GM23338 (cell line): ENCODE data around the gene MDN1. TPM values are rescaled to one million over a fixed set of nuclear protein-coding genes. Genes with fewer than 3 reads are reported as not detected.

Source experiments
- CREB1 ChIP-seq: fragments of 250-450 bp; sonication (Bioruptor Pico); IDR thresholded peaks from 2 replicates; pipeline ENCODE4 v1.5.0; 2020; ENCODE audit warnings: low read depth, mild to moderate bottlenecking, moderate library complexity
- POLR2AphosphoS5 ChIP-seq: IDR thresholded peaks from 2 replicates; pipeline ENCODE4 v1.6.1; 2016; ENCODE audit warnings: antibody characterized with exemption, low read depth
- STAT1 ChIP-seq: IDR thresholded peaks from one replicate; pipeline ENCODE4 v1.6.1; 2016; ENCODE audit warnings: antibody characterized with exemption; ENCODE audit not compliant: unreplicated experiment
- ZNF114 ChIP-seq: fragments of 250-450 bp; sonication (Bioruptor Pico); IDR thresholded peaks from 2 replicates; pipeline ENCODE4 v1.5.0; 2020; ENCODE audit warnings: mild to moderate bottlenecking, moderate library complexity
- ZNF331 ChIP-seq: fragments of 250-450 bp; sonication (Bioruptor Pico); IDR thresholded peaks from 2 replicates; pipeline ENCODE4 v1.5.0; 2020; ENCODE audit warnings: low read depth, mild to moderate bottlenecking, moderate library complexity
- polyA plus RNA-seq: library from polyadenylated mRNA; unstranded; fragments of >200 nt; fragmentation: Nextera tagmentation; extraction: Ambion mirVana; gene quantifications from 2 replicates; pipeline ENCODE4 v1.2.1, GENCODE V29; 2016
- total RNA-seq: library from RNA; depleted of rRNA; stranded (reverse); fragments of >200 nt; shearing (Covaris generic); gene quantifications from 2 replicates; pipeline ENCODE4 v1.2.3, GENCODE V29; 2014
- TF ChIP-seq, protein P1 (sequence below): fragments of 250-450 bp; sonication (Bioruptor Pico); IDR thresholded peaks from 2 replicates; pipeline ENCODE4 v1.5.0; 2020; ENCODE audit warnings: mild to moderate bottlenecking, moderate library complexity
- TF ChIP-seq, protein P2 (sequence below), 2 experiments: fragments of 200-600 bp in 1 of 2; sonication (generic) in 1 of 2; conservative IDR thresholded peaks; 2 replicates each; pipeline versions ENCODE4 v1.5.1 to v1.6.1; 2016 to 2017; ENCODE audit warnings: antibody characterized with exemption in 2 of 2, low read depth in 2 of 2, mild to moderate bottlenecking in 2 of 2, moderate library complexity in 1 of 2
- TF ChIP-seq, protein P3 (sequence below): IDR thresholded peaks from 2 replicates; pipeline ENCODE4 v1.6.1; 2016; ENCODE audit warnings: antibody characterized with exemption

Gene MDN1
- total and polyA plus RNA-seq, 2 experiments from 2014 or later: 165 to 217 TPM

DNA sequence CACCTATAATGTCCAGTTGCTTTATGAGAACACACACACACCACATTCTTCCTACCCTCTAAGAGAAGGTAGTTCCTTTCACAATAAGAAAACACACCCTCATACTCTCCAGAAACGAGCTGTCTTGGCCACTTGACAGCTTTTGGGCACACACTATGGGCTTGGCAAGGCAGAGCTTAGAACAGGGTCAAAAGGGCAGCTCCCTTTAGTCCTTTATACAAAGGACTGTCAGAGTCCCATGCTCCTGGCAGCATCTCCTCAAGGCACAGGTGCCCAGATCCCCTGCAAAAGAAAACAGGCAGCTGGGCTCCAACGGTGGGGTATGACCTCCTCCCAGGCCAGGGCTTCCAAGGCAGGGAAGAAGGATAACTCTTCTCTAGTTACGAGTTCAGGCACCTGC, 176.2 kb downstream of the MDN1 start (continued):
- TF ChIP-seq, protein P1, sequence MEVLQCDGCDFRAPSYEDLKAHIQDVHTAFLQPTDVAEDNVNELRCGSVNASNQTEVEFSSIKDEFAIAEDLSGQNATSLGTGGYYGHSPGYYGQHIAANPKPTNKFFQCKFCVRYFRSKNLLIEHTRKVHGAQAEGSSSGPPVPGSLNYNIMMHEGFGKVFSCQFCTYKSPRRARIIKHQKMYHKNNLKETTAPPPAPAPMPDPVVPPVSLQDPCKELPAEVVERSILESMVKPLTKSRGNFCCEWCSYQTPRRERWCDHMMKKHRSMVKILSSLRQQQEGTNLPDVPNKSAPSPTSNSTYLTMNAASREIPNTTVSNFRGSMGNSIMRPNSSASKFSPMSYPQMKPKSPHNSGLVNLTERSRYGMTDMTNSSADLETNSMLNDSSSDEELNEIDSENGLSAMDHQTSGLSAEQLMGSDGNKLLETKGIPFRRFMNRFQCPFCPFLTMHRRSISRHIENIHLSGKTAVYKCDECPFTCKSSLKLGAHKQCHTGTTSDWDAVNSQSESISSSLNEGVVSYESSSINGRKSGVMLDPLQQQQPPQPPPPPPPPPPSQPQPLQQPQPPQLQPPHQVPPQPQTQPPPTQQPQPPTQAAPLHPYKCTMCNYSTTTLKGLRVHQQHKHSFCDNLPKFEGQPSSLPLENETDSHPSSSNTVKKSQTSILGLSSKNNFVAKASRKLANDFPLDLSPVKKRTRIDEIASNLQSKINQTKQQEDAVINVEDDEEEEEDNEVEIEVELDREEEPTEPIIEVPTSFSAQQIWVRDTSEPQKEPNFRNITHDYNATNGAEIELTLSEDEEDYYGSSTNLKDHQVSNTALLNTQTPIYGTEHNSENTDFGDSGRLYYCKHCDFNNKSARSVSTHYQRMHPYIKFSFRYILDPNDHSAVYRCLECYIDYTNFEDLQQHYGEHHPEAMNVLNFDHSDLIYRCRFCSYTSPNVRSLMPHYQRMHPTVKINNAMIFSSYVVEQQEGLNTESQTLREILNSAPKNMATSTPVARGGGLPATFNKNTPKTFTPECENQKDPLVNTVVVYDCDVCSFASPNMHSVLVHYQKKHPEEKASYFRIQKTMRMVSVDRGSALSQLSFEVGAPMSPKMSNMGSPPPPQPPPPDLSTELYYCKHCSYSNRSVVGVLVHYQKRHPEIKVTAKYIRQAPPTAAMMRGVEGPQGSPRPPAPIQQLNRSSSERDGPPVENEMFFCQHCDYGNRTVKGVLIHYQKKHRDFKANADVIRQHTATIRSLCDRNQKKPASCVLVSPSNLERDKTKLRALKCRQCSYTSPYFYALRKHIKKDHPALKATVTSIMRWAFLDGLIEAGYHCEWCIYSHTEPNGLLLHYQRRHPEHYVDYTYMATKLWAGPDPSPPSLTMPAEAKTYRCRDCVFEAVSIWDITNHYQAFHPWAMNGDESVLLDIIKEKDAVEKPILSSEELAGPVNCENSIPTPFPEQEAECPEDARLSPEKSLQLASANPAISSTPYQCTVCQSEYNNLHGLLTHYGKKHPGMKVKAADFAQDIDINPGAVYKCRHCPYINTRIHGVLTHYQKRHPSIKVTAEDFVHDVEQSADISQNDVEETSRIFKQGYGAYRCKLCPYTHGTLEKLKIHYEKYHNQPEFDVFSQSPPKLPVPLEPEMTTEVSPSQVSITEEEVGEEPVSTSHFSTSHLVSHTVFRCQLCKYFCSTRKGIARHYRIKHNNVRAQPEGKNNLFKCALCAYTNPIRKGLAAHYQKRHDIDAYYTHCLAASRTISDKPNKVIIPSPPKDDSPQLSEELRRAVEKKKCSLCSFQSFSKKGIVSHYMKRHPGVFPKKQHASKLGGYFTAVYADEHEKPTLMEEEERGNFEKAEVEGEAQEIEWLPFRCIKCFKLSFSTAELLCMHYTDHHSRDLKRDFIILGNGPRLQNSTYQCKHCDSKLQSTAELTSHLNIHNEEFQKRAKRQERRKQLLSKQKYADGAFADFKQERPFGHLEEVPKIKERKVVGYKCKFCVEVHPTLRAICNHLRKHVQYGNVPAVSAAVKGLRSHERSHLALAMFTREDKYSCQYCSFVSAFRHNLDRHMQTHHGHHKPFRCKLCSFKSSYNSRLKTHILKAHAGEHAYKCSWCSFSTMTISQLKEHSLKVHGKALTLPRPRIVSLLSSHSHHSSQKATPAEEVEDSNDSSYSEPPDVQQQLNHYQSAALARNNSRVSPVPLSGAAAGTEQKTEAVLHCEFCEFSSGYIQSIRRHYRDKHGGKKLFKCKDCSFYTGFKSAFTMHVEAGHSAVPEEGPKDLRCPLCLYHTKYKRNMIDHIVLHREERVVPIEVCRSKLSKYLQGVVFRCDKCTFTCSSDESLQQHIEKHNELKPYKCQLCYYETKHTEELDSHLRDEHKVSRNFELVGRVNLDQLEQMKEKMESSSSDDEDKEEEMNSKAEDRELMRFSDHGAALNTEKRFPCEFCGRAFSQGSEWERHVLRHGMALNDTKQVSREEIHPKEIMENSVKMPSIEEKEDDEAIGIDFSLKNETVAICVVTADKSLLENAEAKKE (CRISPR knock-in tag): no peak
- TF ChIP-seq ZNF331 (CRISPR knock-in tag) (no peak), STAT1 (no peak), POLR2AphosphoS5 (no peak), ZNF114 (CRISPR knock-in tag) (no peak), CREB1 (CRISPR knock-in tag) (no peak)
- TF ChIP-seq, protein P2, sequence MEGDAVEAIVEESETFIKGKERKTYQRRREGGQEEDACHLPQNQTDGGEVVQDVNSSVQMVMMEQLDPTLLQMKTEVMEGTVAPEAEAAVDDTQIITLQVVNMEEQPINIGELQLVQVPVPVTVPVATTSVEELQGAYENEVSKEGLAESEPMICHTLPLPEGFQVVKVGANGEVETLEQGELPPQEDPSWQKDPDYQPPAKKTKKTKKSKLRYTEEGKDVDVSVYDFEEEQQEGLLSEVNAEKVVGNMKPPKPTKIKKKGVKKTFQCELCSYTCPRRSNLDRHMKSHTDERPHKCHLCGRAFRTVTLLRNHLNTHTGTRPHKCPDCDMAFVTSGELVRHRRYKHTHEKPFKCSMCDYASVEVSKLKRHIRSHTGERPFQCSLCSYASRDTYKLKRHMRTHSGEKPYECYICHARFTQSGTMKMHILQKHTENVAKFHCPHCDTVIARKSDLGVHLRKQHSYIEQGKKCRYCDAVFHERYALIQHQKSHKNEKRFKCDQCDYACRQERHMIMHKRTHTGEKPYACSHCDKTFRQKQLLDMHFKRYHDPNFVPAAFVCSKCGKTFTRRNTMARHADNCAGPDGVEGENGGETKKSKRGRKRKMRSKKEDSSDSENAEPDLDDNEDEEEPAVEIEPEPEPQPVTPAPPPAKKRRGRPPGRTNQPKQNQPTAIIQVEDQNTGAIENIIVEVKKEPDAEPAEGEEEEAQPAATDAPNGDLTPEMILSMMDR (conservative IDR thresholded peaks at IDR 0.05; ENCODE audit: low read depth in 2 of 2): no peak
- TF ChIP-seq, protein P3, sequence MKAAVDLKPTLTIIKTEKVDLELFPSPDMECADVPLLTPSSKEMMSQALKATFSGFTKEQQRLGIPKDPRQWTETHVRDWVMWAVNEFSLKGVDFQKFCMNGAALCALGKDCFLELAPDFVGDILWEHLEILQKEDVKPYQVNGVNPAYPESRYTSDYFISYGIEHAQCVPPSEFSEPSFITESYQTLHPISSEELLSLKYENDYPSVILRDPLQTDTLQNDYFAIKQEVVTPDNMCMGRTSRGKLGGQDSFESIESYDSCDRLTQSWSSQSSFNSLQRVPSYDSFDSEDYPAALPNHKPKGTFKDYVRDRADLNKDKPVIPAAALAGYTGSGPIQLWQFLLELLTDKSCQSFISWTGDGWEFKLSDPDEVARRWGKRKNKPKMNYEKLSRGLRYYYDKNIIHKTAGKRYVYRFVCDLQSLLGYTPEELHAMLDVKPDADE: no peak
